AG04450 (cell line): ENCODE data around the gene TIFAB. TPM values are rescaled to one million over a fixed set of nuclear protein-coding genes. Genes with fewer than 3 reads are reported as not detected.

ENCODE experiments used
- CTCF ChIA-PET: fragments of 300-600, 350-600 bp; formaldehyde crosslinking; extraction: SDS; loops from one replicate; lab custom pipeline; 2022; ENCODE audit warnings: antibody characterized with exemption, inconsistent platforms; lab: Charles Lee
- POLR2A ChIA-PET: fragments of 350-600 bp; formaldehyde crosslinking; extraction: SDS; loops from one replicate; lab custom pipeline; 2021; ENCODE audit warnings: antibody characterized with exemption, inconsistent platforms; lab: Yijun Ruan, JAX
- DNase-seq: peaks from one replicate; pipeline ENCODE4 v3.0.0-alpha.2; 2011; ENCODE audit warnings: low read depth, low spot score
- H3K27ac ChIP-seq: one replicate; pipeline ENCODE4 v1.5.1; 2012; ENCODE audit warnings: low read depth, low read length, control low read depth
- H3K27me3 ChIP-seq: one replicate; pipeline ENCODE4 v1.6.0; 2012; ENCODE audit warnings: low read length; ENCODE audit not compliant: control insufficient read depth, insufficient read depth
- H3K4me3 ChIP-seq: 2 replicates; pipeline ENCODE4 v1.5.1; 2011; ENCODE audit warnings: mild to moderate bottlenecking, low read depth, low read length, control low read depth
- H3K9me3 ChIP-seq: 2 replicates; pipeline ENCODE4 v1.5.1; 2012; ENCODE audit warnings: low read length; ENCODE audit not compliant: control insufficient read depth, insufficient read depth
- CTCF ChIP-seq: IDR thresholded peaks from 2 replicates; pipeline ENCODE4 v1.5.1; 2011; ENCODE audit warnings: low read depth, low read length, control low read depth, inconsistent platforms
- polyA plus RNA-seq: library from polyadenylated mRNA; depleted of rRNA; stranded (reverse); fragments of >200 nt; gene quantifications from 2 replicates; pipeline ENCODE4 v1.2.3, GENCODE V29; 2011

The TIFAB gene
- polyA plus RNA-seq, 1 experiment = not detected

GRCh38 chr5:135477613-135478066, 25.5 kb upstream of the TIFAB start:
- TF ChIP-seq CTCF = no peak
- ChIA-PET CTCF (interaction anchor here (1.7 to 28.4 kb wide), 3 partner anchors 12 to 81 kb away, joined by 7 to 1313 read pairs (median 18); no protein-coding TSS in a partner anchor), POLR2A (no interaction called here)
- no peak overlapping the region for H3K27ac ChIP-seq
- peaks cover 36% of the 10 kb centered on the region for H3K27me3 ChIP-seq
- no peaks in the 10 kb centered on the region; the same call in 1 of the 2 replicates for H3K9me3 ChIP-seq
- no peak overlapping the region for H3K4me3 ChIP-seq
- no peak for DNase-seq

GRCh38 chr5:135476615-135477581, 24.7 kb upstream of the TIFAB start:
- CTCF ChIA-PET = interaction anchor here (2.3 to 28.4 kb wide), 2 partner anchors 11 to 82 kb away, joined by 15 to 1313 read pairs; no protein-coding TSS in a partner anchor
- POLR2A ChIA-PET = no interaction called here
- Histone ChIP-seq H3K27me3 (peaks cover 42% of the 10 kb centered on the region), H3K4me3 (no peak overlapping the region), H3K9me3 (no peaks in the 10 kb centered on the region; the same call in 1 of the 2 replicates), H3K27ac (no peak overlapping the region)
- TF ChIP-seq CTCF = no peak
- DNase-seq = no peak

GRCh38 chr5:135473956-135474670, 22.0 kb upstream of the TIFAB start:
- no peaks in the 10 kb centered on the region; the same call in 1 of the 2 replicates for H3K9me3 ChIP-seq
- POLR2A ChIA-PET = no interaction called here
- H3K27me3 ChIP-seq = peaks cover 42% of the 10 kb centered on the region
- DNase-seq = no peak
- no peak for TF ChIP-seq CTCF
- H3K4me3 ChIP-seq = no peak overlapping the region
- no peak overlapping the region for H3K27ac ChIP-seq
- CTCF ChIA-PET = interaction anchor here (28.4 kb wide), 1 partner anchor 85 kb away, joined by 1313 read pairs; no protein-coding TSS in a partner anchor

- no peak overlapping the region for H3K27ac ChIP-seq
- POLR2A ChIA-PET = no interaction called here
- peaks cover 50% of the 10 kb centered on the region for H3K27me3 ChIP-seq
- DNase-seq = no peak
- TF ChIP-seq CTCF = no peak
- CTCF ChIA-PET = interaction anchor here (1.2 to 28.4 kb wide), 2 partner anchors 14 to 86 kb away, joined by 3 to 1313 read pairs; no protein-coding TSS in a partner anchor
- H3K4me3 ChIP-seq = no peak overlapping the region
- H3K9me3 ChIP-seq = no peaks in the 10 kb centered on the region
Measured at GRCh38 chr5:135472141-135472540, 20.0 kb upstream of the TIFAB start.
